Chondrocyte (in vitro differentiated cells): ENCODE data around the gene CTRB1. TPM values are rescaled to one million over a fixed set of nuclear protein-coding genes. Genes with fewer than 3 reads are reported as not detected.

Experiments
- DNase-seq: peaks from one replicate; pipeline ENCODE4 v3.0.0; 2021; ENCODE audit warnings: mixed read lengths, low spot score
- H3K27ac Mint-ChIP-seq: one replicate; pipeline ENCODE4 v1.8.0; 2021; ENCODE audit warnings: mild to moderate bottlenecking, moderate library complexity, mixed read lengths; ENCODE audit not compliant: unreplicated experiment
- H3K27me3 Mint-ChIP-seq: 2 replicates; pipeline ENCODE4 v1.8.0; 2021; ENCODE audit warnings: low read depth, mixed read lengths
- H3K36me3 Mint-ChIP-seq: 2 replicates; pipeline ENCODE4 v1.8.0; 2021; ENCODE audit warnings: low read depth, mixed read lengths
- H3K4me1 Mint-ChIP-seq: 2 replicates; pipeline ENCODE4 v1.8.0; 2021; ENCODE audit warnings: low read depth, mild to moderate bottlenecking, mixed read lengths
- H3K4me3 Mint-ChIP-seq: one replicate; pipeline ENCODE4 v1.8.0; 2021; ENCODE audit warnings: mild to moderate bottlenecking, moderate library complexity, mixed read lengths; ENCODE audit not compliant: unreplicated experiment
- H3K9me3 Mint-ChIP-seq: 2 replicates; pipeline ENCODE4 v1.8.0; 2021; ENCODE audit warnings: low read depth, mixed read lengths
- CTCF ChIP-seq: fragments of 200-600 bp; sonication (generic); IDR thresholded peaks from 2 replicates; pipeline ENCODE4 v1.5.0; 2021; ENCODE audit warnings: antibody characterized with exemption, mild to moderate bottlenecking, moderate library complexity
- total RNA-seq: library from RNA; stranded (reverse); gene quantifications from 3 replicates; pipeline ENCODE4 v1.2.1, GENCODE V29; 2021

Gene CTRB1
- total RNA-seq, 1 donor from 2014 or later: not detected

- peaks cover 92% of the 10 kb centered on the region for H3K4me1 Mint-ChIP-seq
- peak overlapping the region; percentile 100 for H3K27ac Mint-ChIP-seq
- H3K36me3 Mint-ChIP-seq: peaks cover 20% of the 10 kb centered on the region
- H3K4me3 Mint-ChIP-seq: peak overlapping the region; percentile 60
- H3K9me3 Mint-ChIP-seq: no peaks in the 10 kb centered on the region
- no peak for TF ChIP-seq CTCF
- H3K27me3 Mint-ChIP-seq: no peaks in the 10 kb centered on the region
- DNase-seq: no peak
Measured at GRCh38 chr16:75243667-75244224, 25.0 kb downstream of the CTRB1 start.

- Mint-ChIP-seq H3K36me3 (peaks cover 18% of the 10 kb centered on the region), H3K27me3 (no peaks in the 10 kb centered on the region), H3K4me1 (peaks cover 92% of the 10 kb centered on the region), H3K9me3 (no peaks in the 10 kb centered on the region), H3K4me3 (peak overlapping the region; percentile 60), H3K27ac (peak overlapping the region; percentile 100)
- no peak for DNase-seq
- TF ChIP-seq CTCF: peak; percentile 34
Measured at GRCh38 chr16:75244225-75244809, 25.5 kb downstream of the CTRB1 start.

GRCh38 chr16:75244844-75245758, 26.3 kb downstream of the CTRB1 start:
- H3K27ac Mint-ChIP-seq: peak overlapping the region; percentile 100
- peaks cover 15% of the 10 kb centered on the region for H3K36me3 Mint-ChIP-seq
- no peaks in the 10 kb centered on the region for H3K27me3 Mint-ChIP-seq
- peak overlapping the region; percentile 60 for H3K4me3 Mint-ChIP-seq
- DNase-seq: no peak
- no peaks in the 10 kb centered on the region for H3K9me3 Mint-ChIP-seq
- peak; percentile 10 for TF ChIP-seq CTCF
- H3K4me1 Mint-ChIP-seq: peaks cover 92% of the 10 kb centered on the region

- H3K27me3 Mint-ChIP-seq: no peaks in the 10 kb centered on the region
- no peak for TF ChIP-seq CTCF
- H3K9me3 Mint-ChIP-seq: no peaks in the 10 kb centered on the region
- H3K4me1 Mint-ChIP-seq: peaks cover 82% of the 10 kb centered on the region
- H3K4me3 Mint-ChIP-seq: peak overlapping the region; percentile 51
- H3K36me3 Mint-ChIP-seq: peaks cover 6% of the 10 kb centered on the region
- no peak for DNase-seq
- H3K27ac Mint-ChIP-seq: peak overlapping the region; percentile 100
Measured at GRCh38 chr16:75246504-75247205, 27.9 kb downstream of the CTRB1 start.

GRCh38 chr16:75247249-75247648, 28.5 kb downstream of the CTRB1 start:
- H3K27me3 Mint-ChIP-seq: no peaks in the 10 kb centered on the region
- no peak for DNase-seq
- H3K36me3 Mint-ChIP-seq: peaks cover 3% of the 10 kb centered on the region
- peak overlapping the region; percentile 51 for H3K4me3 Mint-ChIP-seq
- TF ChIP-seq CTCF: no peak
- peak overlapping the region; percentile 100 for H3K27ac Mint-ChIP-seq
- no peaks in the 10 kb centered on the region for H3K9me3 Mint-ChIP-seq
- H3K4me1 Mint-ChIP-seq: peaks cover 83% of the 10 kb centered on the region
